G401 (cell line): Measurements from ENCODE around the gene ELP4. TPM values are rescaled to one million over a fixed set of nuclear protein-coding genes. Genes with fewer than 3 reads are reported as not detected.
"Not testable (repeated sequence)": the region's sequence is repeated elsewhere in the genome, so short reads cannot be mapped to it uniquely, and the experiment has no call there.

Experiments
- DNase-seq: peaks from one replicate; pipeline ENCODE4 v3.0.0-alpha.2; 2015; ENCODE audit warnings: low spot score
- in situ Hi-C: cut with HindIII; loops from 2 replicates; pipeline ENCODE4 v1.10.0; 2016; ENCODE audit warnings: low sequenced_read_pairs, mixed read lengths
- total RNA-seq: library from RNA; depleted of rRNA; stranded (reverse); fragments of >200 nt; shearing (Covaris generic); gene quantifications from 2 replicates; pipeline ENCODE4 v1.2.3, GENCODE V29; 2014

The ELP4 gene
- total RNA-seq, 1 experiment from 2014 or later, result 48.8 TPM

DNA sequence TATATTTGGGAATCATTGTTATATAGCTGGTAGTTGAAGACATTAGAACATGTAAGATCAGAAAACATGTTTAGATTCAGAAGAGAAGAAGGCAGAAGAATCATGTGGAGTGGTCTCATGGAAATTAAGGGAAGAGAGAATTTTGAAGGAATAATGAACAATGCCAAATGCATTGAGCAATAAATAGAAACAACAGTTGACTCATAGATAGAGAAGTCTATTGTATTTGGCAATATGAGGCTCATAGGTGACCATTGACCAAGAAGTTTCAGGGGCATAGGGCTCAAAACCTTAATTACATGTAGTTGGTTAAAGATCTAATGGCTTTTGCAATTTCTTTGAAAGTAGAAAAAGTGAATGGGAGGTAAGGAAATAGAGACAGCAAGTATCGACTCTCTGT, 177.7 kb downstream of the ELP4 start:
- DNase-seq, result no peak
- in situ Hi-C loops, result no loop called here

DNA sequence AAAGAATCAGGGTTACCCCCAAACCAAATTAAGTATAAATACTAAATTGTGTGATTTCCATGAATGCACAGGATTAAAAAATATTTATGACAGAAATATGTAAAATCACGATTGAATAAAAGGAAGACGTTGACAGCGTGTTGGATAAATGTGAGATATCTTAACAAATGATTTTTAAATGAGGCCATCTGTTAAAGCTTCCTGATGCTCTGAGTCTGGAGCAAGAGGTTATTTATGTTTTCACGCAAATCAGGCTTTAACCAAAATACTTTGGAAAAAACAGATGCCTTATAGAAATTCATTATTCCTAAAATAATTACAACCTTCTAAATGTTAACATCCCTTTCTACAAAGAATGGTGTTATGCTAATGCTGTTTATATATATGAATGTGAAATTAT, 178.3 kb downstream of the ELP4 start:
- DNase-seq, result peak; percentile 71
- in situ Hi-C loops, result no loop called here

DNA sequence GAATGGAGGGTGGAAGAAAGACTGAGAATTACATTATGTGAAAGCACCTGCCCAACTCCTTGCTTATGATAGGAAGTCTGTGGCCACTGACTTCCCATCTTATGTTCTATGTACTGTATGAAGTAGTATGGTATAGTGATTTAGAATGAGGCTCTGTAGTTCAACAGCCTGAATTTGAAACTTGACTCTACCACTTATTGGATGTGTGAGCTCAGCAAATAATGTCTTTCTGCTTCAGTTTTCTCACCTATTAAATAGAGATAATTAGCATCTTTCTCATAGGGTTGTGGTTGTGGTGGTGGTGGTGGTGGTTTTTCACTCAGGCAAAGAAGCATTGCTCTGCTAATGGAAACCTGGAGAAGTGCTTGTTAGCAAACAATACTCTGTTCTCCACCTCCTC, 180.0 kb downstream of the ELP4 start:
- in situ Hi-C loops, result no loop called here
- no peak for DNase-seq

DNA sequence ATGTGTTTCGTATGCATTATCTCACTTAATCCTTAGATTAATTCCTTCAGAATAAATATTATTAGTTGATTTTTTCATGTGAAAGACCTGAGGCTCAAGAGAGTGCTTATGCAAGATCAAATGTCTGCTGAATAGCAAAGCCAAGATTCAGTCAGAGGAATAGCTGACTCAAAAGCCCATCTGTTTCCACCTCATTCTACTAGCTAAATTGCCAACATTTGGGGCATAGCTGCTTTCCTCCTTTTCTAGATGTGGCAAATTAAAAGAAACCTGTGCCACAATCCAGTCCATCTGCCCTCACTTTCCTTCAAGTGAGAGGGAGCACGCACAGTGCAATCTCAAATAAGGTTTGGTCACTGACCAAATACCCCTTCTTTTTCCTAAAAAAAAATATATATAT, 180.5 kb downstream of the ELP4 start:
- peak; percentile 98 for DNase-seq
- in situ Hi-C loops, result no loop called here

DNA sequence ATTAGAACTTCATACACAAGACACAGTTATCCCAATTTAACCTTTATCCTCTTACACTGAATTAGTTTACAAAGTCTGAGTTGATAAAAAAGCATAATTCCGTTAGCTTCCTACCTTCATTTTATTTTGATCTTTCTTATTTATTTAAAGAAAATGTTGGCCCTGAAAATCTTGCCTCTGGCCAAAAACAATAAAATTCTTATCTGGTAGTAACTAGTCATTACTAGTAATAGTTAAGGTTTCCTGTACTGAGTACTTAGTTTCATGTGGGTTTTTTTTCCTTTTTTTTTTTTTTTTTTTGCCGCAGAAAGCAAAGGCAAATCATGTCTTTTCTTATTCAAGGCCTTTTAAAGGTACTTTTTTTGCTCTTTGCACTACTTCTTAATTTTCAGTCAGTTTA, 180.9 kb downstream of the ELP4 start:
- in situ Hi-C loops, result no loop called here
- no peak for DNase-seq

DNA sequence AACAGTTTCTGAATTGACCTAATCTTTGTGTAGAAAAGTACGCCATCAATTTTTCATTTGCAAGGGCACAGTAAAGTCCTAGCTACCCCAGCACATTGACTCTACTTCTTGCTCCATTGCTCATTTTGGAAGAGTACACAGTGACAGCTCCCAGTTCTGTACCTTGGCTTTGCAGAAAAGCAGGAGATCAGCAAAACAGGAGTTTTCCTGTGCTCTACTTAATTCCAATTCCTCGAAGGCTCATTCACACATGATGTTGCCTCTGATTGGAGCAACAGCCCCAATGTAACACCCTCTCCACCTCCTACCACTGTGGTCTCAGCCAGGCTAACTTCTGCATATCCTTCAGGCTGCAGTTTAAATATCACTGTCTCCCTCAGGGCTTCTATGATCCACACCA, 182.9 kb downstream of the ELP4 start:
- DNase-seq, result peak; percentile 64
- in situ Hi-C loops, result no loop called here

DNA sequence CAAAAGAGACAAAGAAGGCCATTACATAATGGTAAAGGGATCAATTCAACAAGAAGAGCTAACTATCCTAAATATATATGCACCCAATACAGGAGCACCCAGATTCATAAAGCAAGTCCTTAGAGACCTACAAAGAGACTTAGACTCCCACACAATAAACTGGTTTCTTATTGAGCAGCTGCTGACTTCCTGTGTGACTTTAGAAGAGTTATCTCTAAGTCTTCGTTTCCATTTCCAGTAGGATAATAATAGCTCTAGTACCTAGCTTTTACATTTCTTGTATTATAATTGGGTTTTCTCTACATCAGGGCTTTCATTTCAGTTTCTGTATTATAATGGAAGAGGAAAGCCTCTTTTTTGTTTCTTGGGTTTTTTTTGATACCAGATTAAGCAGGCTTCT, 187.5 kb downstream of the ELP4 start:
- in situ Hi-C loops, result not testable (repeated sequence)

DNA sequence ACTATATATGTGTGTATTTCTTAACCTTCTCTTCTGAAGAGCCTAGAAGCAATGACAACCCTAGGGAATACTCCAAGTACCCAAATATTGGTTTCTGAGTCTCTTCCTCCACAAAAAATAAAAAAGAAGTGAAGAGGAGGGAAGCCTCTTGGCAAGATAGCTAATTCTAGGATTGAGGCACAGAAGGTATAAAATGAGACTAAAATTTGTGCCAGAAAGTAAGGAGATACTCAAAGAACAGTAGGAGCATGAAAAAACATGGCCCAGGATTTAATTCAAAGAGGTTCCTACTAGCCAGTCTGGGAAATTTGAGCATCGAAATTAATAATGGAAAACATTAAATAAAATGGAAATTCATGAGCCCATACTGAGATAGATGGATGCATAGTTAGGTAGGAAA, 189.5 kb downstream of the ELP4 start:
- peak; percentile 62 for DNase-seq
- in situ Hi-C loops, result no loop called here

More for the DNA sequence above, 187.5 kb downstream of the ELP4 start:
- DNase-seq, result not testable (repeated sequence)

DNA sequence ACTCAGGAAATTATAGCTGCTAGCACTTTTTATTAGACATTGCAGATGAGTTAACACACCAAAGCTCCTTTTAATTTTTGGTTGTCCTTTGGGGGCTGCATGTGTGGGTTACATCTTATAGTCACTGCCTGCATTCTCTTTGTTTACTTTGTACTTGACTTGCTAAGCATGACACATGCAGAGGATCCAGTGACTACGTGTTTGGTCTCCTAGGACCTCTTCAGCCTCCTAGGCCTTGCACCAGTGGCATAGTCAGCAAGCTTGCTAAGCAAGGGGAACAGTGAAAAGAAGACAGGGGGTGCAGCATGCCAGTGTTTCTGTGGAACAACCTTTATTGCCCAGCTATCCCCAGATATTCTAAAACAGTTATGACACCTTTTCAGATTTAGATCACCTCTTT, 193.4 kb downstream of the ELP4 start:
- in situ Hi-C loops, result no loop called here
- DNase-seq, result no peak

DNA sequence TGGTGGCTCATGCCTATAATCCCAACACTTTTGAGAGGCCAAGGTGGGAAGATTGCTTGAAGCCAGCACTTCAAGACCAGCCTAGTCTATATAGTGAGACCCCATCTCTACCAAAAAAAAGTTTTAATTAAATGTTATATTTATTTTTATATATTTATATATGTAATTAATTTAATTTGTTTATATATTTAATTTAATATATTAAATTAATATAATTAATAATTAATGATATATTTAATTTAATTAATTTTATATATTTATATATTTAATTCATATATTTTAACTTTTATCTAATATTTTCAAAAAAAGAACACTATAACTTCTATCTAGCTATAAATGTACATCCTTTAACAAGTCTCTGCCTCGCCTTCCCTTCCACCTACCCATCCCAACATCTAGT, 196.8 kb downstream of the ELP4 start:
- DNase-seq, result no peak
- in situ Hi-C loops, result no loop called here

DNA sequence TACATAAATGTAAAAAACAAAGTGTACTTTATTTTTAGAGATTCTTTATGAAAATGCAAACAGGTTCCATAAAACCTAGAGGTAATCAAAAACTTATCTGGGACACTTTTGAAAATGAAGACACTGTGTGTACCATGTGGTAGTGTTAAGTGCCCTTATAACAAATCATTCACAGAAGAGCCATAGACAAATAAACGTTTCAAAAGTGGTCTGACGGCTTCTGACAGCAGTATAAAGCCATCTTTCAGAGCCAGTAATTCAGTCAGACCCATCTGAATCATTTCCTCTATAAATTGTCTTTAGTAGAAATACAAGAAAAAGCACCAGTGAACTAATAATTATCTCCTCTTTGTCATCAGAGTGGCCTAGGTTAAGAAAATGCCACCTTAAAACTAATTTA, 201.6 kb downstream of the ELP4 start:
- in situ Hi-C loops, result no loop called here
- DNase-seq, result no peak

DNA sequence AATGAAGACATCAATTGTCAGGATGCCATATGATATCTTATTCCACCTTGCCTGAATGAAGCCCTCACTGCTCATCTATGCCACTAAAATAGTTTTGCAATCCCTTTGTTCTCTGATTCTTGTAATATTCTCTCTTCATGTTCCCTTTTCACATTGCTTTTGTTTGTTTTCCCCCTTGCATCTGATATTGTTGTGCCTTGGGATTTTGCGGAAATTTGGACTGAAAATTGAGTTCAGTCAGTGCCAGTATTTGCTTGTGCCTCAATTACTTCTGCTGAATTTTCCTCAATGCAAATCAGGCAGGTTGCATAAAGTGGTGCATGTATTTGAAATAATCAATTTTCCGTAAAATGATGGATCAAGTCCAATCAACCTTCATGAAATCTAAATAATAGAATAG, 203.3 kb downstream of the ELP4 start:
- peak; percentile 43 for DNase-seq
- in situ Hi-C loops, result no loop called here

DNA sequence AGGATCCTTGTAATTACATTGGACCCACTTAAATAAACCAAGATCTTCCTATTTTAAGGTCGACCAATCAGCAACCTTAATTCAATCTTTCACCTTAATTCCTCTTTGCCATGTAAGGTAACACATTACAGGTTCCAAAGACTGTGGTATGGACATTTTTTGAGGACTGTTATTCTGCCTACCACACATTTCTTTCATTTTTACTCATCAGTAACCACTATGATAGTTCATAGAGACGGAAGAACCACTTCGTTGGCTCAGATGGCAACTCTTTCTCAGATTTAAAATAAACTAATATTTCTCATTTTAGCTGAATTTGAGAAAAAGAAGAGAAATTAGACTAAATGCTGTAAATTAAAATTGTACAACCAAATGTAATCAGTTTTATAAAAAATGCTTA, 205.3 kb downstream of the ELP4 start:
- in situ Hi-C loops, result no loop called here
- DNase-seq, result no peak

DNA sequence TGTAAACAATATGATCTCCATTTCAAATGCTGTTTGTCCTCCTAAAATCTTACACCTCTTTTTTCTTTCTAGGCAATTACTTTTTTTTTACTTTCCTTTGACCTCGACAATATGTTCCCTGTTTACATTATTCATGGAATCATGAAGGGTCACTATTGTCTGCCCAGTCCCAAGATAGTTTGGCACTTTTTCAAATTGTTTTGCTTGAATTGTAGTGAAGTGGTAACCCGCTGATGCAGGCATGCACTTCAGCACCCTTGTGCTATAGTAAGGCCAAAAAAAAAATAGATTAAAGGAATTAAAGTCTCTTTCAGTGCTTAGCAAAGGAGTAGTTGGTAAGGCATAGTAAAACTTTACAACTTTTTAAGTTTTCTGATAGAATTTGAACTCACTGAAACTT, 210.7 kb downstream of the ELP4 start:
- in situ Hi-C loops, result no loop called here
- DNase-seq, result peak; percentile 66

DNA sequence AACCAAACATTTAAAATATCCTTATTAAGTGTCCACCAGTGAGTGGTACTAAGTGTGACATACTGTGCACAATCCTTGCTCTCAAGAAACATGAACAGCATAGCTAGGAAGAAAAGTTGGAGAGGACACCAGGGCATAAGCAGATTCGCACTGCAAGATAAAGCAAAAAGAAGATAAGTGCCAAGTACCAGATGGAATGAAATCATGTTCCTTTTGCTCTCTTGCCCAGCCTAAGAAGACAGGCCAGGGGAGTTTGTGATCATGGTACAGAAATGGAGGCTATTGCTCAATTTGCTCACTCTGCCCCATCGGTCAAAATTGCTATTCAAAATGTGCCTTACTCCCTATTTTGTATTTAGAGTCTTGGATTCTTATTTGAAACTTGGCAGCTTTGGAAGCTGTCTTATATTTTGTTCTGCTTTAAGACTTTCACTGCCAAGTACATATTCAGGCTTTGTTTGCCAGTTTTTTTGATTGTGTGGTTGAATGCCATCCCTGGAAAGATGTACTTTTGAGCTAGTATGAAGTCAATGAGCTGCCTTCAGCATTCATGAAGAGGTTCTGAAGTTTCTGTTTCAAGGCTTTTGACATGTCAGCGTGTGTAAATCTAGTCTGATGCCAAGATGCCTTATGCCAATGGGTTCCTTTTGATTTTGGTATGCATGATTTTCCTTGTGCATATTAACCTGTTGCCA, 211.3 kb downstream of the ELP4 start:
- in situ Hi-C loops, result no loop called here
- peak; percentile 90 for DNase-seq

DNA sequence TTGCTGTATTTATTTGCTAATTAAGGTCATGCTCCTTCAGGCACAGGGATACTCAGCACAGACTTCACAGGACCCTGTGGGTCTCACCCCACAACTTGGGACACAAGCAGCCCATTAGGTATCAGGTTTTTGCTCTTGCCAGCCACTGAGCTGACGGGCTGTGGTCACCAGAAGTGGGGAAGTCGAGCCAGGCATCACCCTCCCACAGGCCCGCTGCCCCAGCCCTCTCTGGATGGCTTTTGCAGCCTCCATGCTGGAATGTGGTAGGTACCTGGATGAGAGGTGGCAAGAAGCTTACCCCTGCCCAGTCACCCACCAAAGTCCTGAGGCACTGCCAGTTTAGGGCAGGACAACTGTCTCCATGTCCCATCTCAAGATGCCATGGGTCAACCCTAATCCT, 213.2 kb downstream of the ELP4 start:
- no peak for DNase-seq
- in situ Hi-C loops, result no loop called here

DNA sequence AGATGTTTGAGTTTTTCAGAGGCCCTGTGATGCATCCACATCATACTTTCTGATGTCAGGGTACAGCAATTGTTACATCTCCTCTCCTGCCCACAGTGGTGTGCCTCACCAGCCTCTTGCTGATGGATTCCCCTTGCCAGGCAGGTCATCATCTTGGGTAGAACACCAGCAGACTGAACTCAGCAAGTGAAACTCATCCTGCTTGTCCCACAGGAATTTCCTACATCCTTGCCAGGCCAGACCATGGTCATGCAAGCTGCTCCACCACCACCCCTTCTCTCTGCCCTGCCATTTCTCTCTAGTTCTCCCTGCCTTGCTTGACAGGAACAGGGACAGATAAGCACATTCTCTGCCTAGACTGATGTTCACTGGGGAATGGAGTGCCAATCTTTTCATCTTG, 215.6 kb downstream of the ELP4 start:
- in situ Hi-C loops, result no loop called here
- no peak for DNase-seq

DNA sequence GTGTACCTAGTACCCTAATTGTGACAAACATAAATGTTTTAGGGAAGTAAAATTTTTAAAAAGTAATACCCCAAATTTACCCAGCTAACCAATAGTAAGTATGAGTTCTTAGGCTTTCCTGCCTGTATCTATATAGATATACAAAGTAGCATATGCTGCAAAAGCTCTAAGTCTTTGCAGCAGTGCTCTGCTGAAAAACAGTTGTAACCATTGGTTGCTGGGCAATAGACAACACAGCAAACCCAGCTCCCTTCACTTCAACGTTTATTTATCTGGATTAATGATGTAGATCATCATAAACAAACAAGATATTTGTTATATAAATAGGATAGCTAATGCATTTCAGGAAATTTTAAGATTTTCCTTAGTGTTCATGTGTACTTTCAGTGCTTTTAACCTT, 218.9 kb downstream of the ELP4 start:
- in situ Hi-C loops, result no loop called here
- no peak for DNase-seq

DNA sequence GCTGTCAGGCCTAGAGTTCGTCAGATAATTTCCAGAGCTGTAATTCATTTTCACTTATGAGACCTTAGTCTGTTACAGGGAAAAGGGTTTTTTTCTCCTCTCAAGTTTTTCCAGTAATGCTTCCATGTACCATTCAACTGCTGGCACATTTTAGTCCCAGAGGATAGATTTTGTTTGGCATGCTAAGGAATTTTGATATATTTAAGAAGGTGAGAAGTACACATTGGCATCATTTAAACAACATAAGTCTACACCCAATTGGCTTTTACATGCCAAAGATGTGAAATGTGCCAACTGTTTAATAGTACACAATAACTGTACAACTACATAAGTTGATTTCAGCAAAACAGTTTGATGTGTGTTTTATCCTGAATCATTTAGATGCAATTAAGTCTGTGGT, 230.6 kb downstream of the ELP4 start:
- in situ Hi-C loops, result no loop called here
- no peak for DNase-seq

DNA sequence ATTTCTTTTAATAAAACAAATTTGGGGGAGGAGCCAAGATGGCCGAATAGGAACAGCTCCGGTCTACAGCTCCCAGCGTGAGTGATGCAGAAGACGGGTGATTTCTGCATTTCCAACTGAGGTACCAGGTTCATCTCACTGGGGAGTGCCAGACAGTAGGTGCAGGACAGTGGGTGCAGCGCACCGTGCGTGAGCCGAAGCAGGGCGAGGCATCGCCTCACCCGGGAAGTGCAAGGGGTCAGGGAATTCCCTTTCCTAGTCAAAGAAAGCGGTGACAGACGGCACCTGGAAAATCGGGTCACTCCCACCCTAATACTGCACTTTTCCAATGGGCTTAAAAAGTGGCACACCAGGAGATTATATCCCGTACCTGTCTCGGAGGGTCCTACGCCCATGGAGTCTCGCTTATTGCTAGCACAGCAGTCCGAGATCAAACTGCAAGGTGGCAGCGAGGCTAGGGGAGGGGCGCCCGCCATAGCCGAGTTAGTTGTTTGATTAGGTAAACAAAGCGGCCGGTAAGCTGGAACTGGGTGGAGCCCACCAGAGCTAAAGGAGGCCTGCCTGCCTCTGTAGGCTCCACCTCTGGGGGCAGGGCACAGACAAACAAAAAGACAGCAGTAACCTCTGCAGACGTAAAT, 231.3 kb downstream of the ELP4 start:
- DNase-seq, in situ Hi-C loops: not testable (repeated sequence)

DNA sequence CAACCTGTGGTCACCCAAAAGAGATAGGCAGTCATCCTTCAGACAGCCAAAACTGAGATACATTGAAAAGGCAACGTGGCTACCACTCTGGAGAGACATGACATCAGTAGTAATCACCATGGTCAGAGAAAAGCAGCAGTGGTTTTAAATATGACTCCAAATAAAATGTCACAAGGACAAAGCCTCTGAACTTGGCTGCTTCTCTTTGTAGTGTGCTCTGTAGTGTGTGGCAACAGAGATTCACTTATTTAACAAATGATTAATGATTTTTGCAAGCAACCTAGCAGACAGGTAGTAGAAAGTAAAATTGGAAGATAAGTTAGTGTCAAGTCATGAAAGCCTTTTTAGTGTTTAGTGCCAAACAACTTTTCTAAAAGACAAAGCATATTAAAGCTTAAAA, 238.0 kb downstream of the ELP4 start:
- in situ Hi-C loops, result no loop called here
- no peak for DNase-seq
